H1 (cell line): ENCODE measurements around the gene ARHGAP42. TPM values are rescaled to one million over a fixed set of nuclear protein-coding genes. Genes with fewer than 3 reads are reported as not detected.

Experiments used
- CTCF ChIA-PET: fragments of 300-600 bp; sonication (Branson Sonifier 250); formaldehyde crosslinking; loops from one replicate; lab custom pipeline; 2021; ENCODE audit not compliant: partially characterized antibody; lab: Charles Lee
- POLR2A ChIA-PET: fragments of 300-600 bp; sonication (Branson Sonifier 250); formaldehyde crosslinking; loops from one replicate; lab custom pipeline; 2021; ENCODE audit warnings: inconsistent platforms; ENCODE audit not compliant: partially characterized antibody; lab: Charles Lee
- DNase-seq, 2 experiments: peaks; one replicate each; pipeline versions ENCODE4 v3.0.0 to v3.0.0-alpha.2; 2010 to 2022; ENCODE audit warnings: low spot score in 2 of 2, low read depth in 1 of 2, mixed read lengths in 1 of 2
- FAIRE-seq: peaks from 2 replicates; lab custom pipeline; 2011; peaks lifted over from hg19 to GRCh38; lab: Jason Lieb, UNC
- H2AFZ ChIP-seq: 2 replicates; pipeline ENCODE4 v1.8.1; 2012; ENCODE audit warnings: low read length, inconsistent platforms
- H2AK5ac ChIP-seq: 2 replicates; pipeline ENCODE4 v1.6.1; 2013; ENCODE audit warnings: low read depth, low read length
- H2BK120ac ChIP-seq: replicated peaks from 2 replicates; pipeline ENCODE3; 2013; ENCODE audit warnings: low read depth, low read length, inconsistent platforms
- H2BK12ac ChIP-seq: 2 replicates; pipeline ENCODE4 v1.6.1; 2013; ENCODE audit warnings: low read depth, low read length
- H2BK15ac ChIP-seq: 2 replicates; pipeline ENCODE4 v1.6.1; 2013; ENCODE audit warnings: low read length
- H2BK20ac ChIP-seq: 2 replicates; pipeline ENCODE4 v1.6.1; 2013; ENCODE audit warnings: low read length
- H2BK5ac ChIP-seq: 2 replicates; pipeline ENCODE4 v1.6.1; 2013; ENCODE audit warnings: low read depth, low read length
- H3K14ac ChIP-seq: 2 replicates; pipeline ENCODE4 v1.6.1; 2013; ENCODE audit warnings: inconsistent platforms; ENCODE audit not compliant: insufficient read length
- H3K18ac ChIP-seq: 2 replicates; pipeline ENCODE4 v1.6.1; 2013; ENCODE audit warnings: low read length; ENCODE audit errors: extremely low read depth
- H3K23ac ChIP-seq: 2 replicates; pipeline ENCODE4 v1.6.1; 2013; ENCODE audit warnings: inconsistent platforms; ENCODE audit not compliant: insufficient read length
- H3K23me2 ChIP-seq: 2 replicates; pipeline ENCODE4 v1.6.1; 2013; ENCODE audit warnings: low read depth, low read length
- H3K27ac ChIP-seq: 2 replicates; pipeline ENCODE4 v1.6.1; 2011; ENCODE audit warnings: low read depth, low read length, inconsistent platforms
- H3K27me3 ChIP-seq, 4 experiments: replicated peaks in 1 of 4; 1 replicate in 1 of 4; 2 replicates in 3 of 4; pipeline versions ENCODE4 v1.6.1 to v1.8.1; 2011 to 2013; ENCODE audit warnings: low read length in 3 of 4, mild to moderate bottlenecking in 3 of 4, inconsistent platforms in 2 of 4, mixed read lengths in 2 of 4, moderate library complexity in 1 of 4; ENCODE audit not compliant: control insufficient read depth in 3 of 4, insufficient read depth in 3 of 4; ENCODE audit errors: extremely low read depth in 1 of 4
- H3K36me3 ChIP-seq, 4 experiments: 2 replicates each; pipeline versions ENCODE4 v1.6.1 to v1.8.1; 2011 to 2013; ENCODE audit warnings: mild to moderate bottlenecking in 4 of 4, low read length in 3 of 4, moderate library complexity in 2 of 4, control low read depth in 1 of 4, inconsistent platforms in 1 of 4; ENCODE audit not compliant: insufficient read depth in 4 of 4, control insufficient read depth in 2 of 4
- H3K4ac ChIP-seq: replicated peaks from 2 replicates; pipeline ENCODE3; 2013; ENCODE audit warnings: low read length, low read depth, mixed read lengths, inconsistent platforms; ENCODE audit not compliant: insufficient read length
- H3K4me1 ChIP-seq, 4 experiments: replicated peaks in 1 of 4; 1 replicate in 1 of 4; 2 replicates in 3 of 4; pipeline versions ENCODE4 v1.6.1 to v1.8.1; 2011 to 2013; ENCODE audit warnings: low read length in 3 of 4, inconsistent platforms in 2 of 4, mixed read lengths in 1 of 4; ENCODE audit not compliant: insufficient read depth in 4 of 4, control insufficient read depth in 3 of 4
- H3K4me2 ChIP-seq, 2 experiments: 2 replicates each; pipeline versions ENCODE4 v1.6.1 to v1.8.1; 2011 to 2013; ENCODE audit warnings: low read depth in 2 of 2, low read length in 2 of 2, control low read depth in 1 of 2, inconsistent platforms in 1 of 2, mild to moderate bottlenecking in 1 of 2; ENCODE audit not compliant: insufficient read depth in 1 of 2
- H3K4me3 ChIP-seq, 4 experiments: fragments of 200-600, 300-600 bp in 1 of 4; sonication (generic), shearing (Covaris generic), sonication (Bioruptor Twin) in 1 of 4; 2 replicates each; pipeline versions ENCODE4 v1.5.1 to v1.8.1; 2011 to 2016; ENCODE audit warnings: low read length in 4 of 4, low read depth in 3 of 4, control low read depth in 2 of 4, inconsistent platforms in 2 of 4, mild to moderate bottlenecking in 2 of 4, mixed read lengths in 1 of 4, moderate library complexity in 1 of 4; ENCODE audit not compliant: insufficient read depth in 2 of 4; ENCODE audit errors: extremely low read depth in 1 of 4
- H3K56ac ChIP-seq: replicated peaks from 2 replicates; pipeline ENCODE3; 2013; ENCODE audit warnings: low read depth, mild to moderate bottlenecking, mixed read lengths, low read length, inconsistent platforms; ENCODE audit not compliant: insufficient read length
- H3K79me1 ChIP-seq: 2 replicates; pipeline ENCODE4 v1.6.1; 2013; ENCODE audit warnings: low read depth, low read length, control low read depth
- H3K79me2 ChIP-seq, 2 experiments: 2 replicates each; pipeline versions ENCODE4 v1.6.1 to v1.8.1; 2012 to 2013; ENCODE audit warnings: low read length in 2 of 2, mild to moderate bottlenecking in 2 of 2, inconsistent platforms in 1 of 2; ENCODE audit not compliant: insufficient read depth in 2 of 2, control insufficient read depth in 1 of 2
- H3K9ac ChIP-seq, 4 experiments: replicated peaks in 1 of 4; 1 replicate in 1 of 4; 2 replicates in 3 of 4; pipeline versions ENCODE4 v1.6.1 to v1.8.1; 2011 to 2013; ENCODE audit warnings: low read depth in 3 of 4, low read length in 3 of 4, control low read depth in 2 of 4, mild to moderate bottlenecking in 2 of 4, moderate library complexity in 2 of 4, inconsistent platforms in 1 of 4; ENCODE audit errors: extremely low read depth in 1 of 4
- H3K9me3 ChIP-seq, 2 experiments: 2 replicates each; pipeline versions ENCODE4 v1.6.1 to v1.8.1; 2012 to 2013; ENCODE audit warnings: mild to moderate bottlenecking in 2 of 2, moderate library complexity in 2 of 2, control low read depth in 1 of 2, inconsistent platforms in 1 of 2, low read depth in 1 of 2, low read length in 1 of 2, mixed read lengths in 1 of 2; ENCODE audit not compliant: insufficient read depth in 2 of 2
- H4K20me1 ChIP-seq, 2 experiments: replicated peaks in 1 of 2; 2 replicates each; pipeline versions ENCODE3 to v1.8.1; 2011 to 2013; ENCODE audit warnings: inconsistent platforms in 2 of 2, low read length in 2 of 2, mild to moderate bottlenecking in 1 of 2; ENCODE audit not compliant: insufficient read depth in 2 of 2, control insufficient read depth in 1 of 2
- H4K5ac ChIP-seq: 2 replicates; pipeline ENCODE4 v1.6.1; 2013; ENCODE audit warnings: low read length, low read depth, mixed read lengths, inconsistent platforms; ENCODE audit not compliant: insufficient read length
- H4K8ac ChIP-seq: 2 replicates; pipeline ENCODE4 v1.8.0; 2013; ENCODE audit warnings: mild to moderate bottlenecking, moderate library complexity, low read length, inconsistent platforms; ENCODE audit not compliant: insufficient read depth; ENCODE audit errors: extremely low read depth
- H4K91ac ChIP-seq: replicated peaks from 2 replicates; pipeline ENCODE3; 2013; ENCODE audit warnings: low read length, mixed read lengths, inconsistent platforms; ENCODE audit not compliant: insufficient read length
- ASH2L ChIP-seq: fragments of 200-600, 300-600 bp; sonication (generic); IDR thresholded peaks from one replicate; pipeline ENCODE4 v1.7.1; 2017; ENCODE audit warnings: low read length
- BACH1 ChIP-seq: IDR thresholded peaks from 2 replicates; pipeline ENCODE4 v1.6.1; 2012; ENCODE audit warnings: low read length, improper control_type of control experiment
- CHD2 ChIP-seq: IDR thresholded peaks from 2 replicates; pipeline ENCODE4 v1.6.1; 2012; ENCODE audit warnings: low read length, improper control_type of control experiment
- CREB1 ChIP-seq: IDR thresholded peaks from 2 replicates; pipeline ENCODE4 v1.6.1; 2012; ENCODE audit warnings: inconsistent platforms
- EGR1 ChIP-seq: IDR thresholded peaks from 2 replicates; pipeline ENCODE4 v1.6.1; 2011; ENCODE audit warnings: low read depth, low read length, borderline replicate concordance
- EZH2 ChIP-seq: fragments of 200-600 bp; sonication (generic); IDR thresholded peaks from 2 replicates; pipeline ENCODE4 v1.7.1; 2012; ENCODE audit warnings: low read depth, mild to moderate bottlenecking, moderate library complexity, low read length, inconsistent platforms; ENCODE audit not compliant: severe bottlenecking
- FOSL1 ChIP-seq: IDR thresholded peaks from 2 replicates; pipeline ENCODE4 v1.6.1; 2011; ENCODE audit warnings: mild to moderate bottlenecking, low read depth, low read length, moderate library complexity; ENCODE audit not compliant: insufficient read depth
- KDM5A ChIP-seq: fragments of 200-600 bp; IDR thresholded peaks from 2 replicates; pipeline ENCODE4 v1.7.1; 2012; ENCODE audit warnings: mild to moderate bottlenecking, low read length, inconsistent platforms, mixed read lengths
- NRF1 ChIP-seq: IDR thresholded peaks from 2 replicates; pipeline ENCODE4 v1.6.1; 2011; ENCODE audit warnings: mild to moderate bottlenecking, low read depth, low read length, improper control_type of control experiment
- POLR2A ChIP-seq, 2 experiments: IDR thresholded peaks; 1 replicate in 1 of 2; 2 replicates in 1 of 2; pipeline ENCODE4 v1.6.1; 2011; ENCODE audit warnings: low read depth in 2 of 2, low read length in 2 of 2, mild to moderate bottlenecking in 2 of 2; ENCODE audit errors: control extremely low read depth in 1 of 2
- RNF2 ChIP-seq: fragments of 200-900, 300-1000 bp; sonication (generic); IDR thresholded peaks from 2 replicates; pipeline ENCODE4 v1.7.1; 2016; ENCODE audit warnings: borderline replicate concordance, low read depth, mild to moderate bottlenecking, antibody characterized with exemption, low read length; ENCODE audit not compliant: poor library complexity, severe bottlenecking; ENCODE audit errors: missing control alignments
- RXRA ChIP-seq: IDR thresholded peaks from 2 replicates; pipeline ENCODE4 v1.6.1; 2011; ENCODE audit warnings: low read depth, mild to moderate bottlenecking, low read length, moderate library complexity; ENCODE audit not compliant: insufficient read depth
- SP1 ChIP-seq: IDR thresholded peaks from 2 replicates; pipeline ENCODE4 v1.6.1; 2011; ENCODE audit warnings: low read depth, low read length
- SP2 ChIP-seq: IDR thresholded peaks from 2 replicates; pipeline ENCODE4 v1.6.1; 2012; ENCODE audit warnings: mild to moderate bottlenecking, low read length, inconsistent platforms
- SRF ChIP-seq: IDR thresholded peaks from 2 replicates; pipeline ENCODE4 v1.6.1; 2011; ENCODE audit warnings: mild to moderate bottlenecking, low read depth, low read length, moderate library complexity
- WGBS, 2 experiments: shearing (Covaris generic) in 1 of 2; methylation state at CpG; one replicate each; pipeline versions ENCODE4 v1.1.6 to v1.1.7; 2013 to 2015; ENCODE audit warnings: low lambda C conversion rate in 2 of 2, mixed read lengths in 2 of 2, inconsistent platforms in 1 of 2, low coverage in 1 of 2, missing lambda C conversion rate in 1 of 2; ENCODE audit not compliant: insufficient replicate concordance in 2 of 2, insufficient coverage in 1 of 2, insufficient read length in 1 of 2; ENCODE audit errors: extremely low coverage in 1 of 2, missing lambda C conversion rate in 1 of 2; 5-methylcytosine and 5-hydroxymethylcytosine counted together
- polyA plus RNA-seq, 7 experiments: library from polyadenylated mRNA; depleted of rRNA in 3 of 7; stranded (reverse) in 5 of 7; unstranded in 2 of 7; fragments of >200 nt in 5 of 7; fragments of 200-250 nt in 2 of 7; gene quantifications; 1 replicate in 5 of 7; 2 replicates in 1 of 7; 4 replicates in 1 of 7; pipeline versions ENCODE4 v1.2.1 to v1.2.3, GENCODE V29; 2011 to 2013; ENCODE audit warnings: missing spikeins in 2 of 7, mixed read lengths in 2 of 7
- total RNA-seq: library from RNA; stranded (reverse); fragmentation: NEBNext Ultra II Directional; extraction: Animal tissue kit (Norgen Biotek cat#: 25700); gene quantifications from 2 replicates; pipeline ENCODE4 v1.2.1, GENCODE V29; 2021

Gene ARHGAP42
- total and polyA plus RNA-seq, 2 of the 8 experiments (the other 6 are each of a cell fraction or from before 2014, with no cell fraction given): 22.2 to 33.5 TPM

DNA sequence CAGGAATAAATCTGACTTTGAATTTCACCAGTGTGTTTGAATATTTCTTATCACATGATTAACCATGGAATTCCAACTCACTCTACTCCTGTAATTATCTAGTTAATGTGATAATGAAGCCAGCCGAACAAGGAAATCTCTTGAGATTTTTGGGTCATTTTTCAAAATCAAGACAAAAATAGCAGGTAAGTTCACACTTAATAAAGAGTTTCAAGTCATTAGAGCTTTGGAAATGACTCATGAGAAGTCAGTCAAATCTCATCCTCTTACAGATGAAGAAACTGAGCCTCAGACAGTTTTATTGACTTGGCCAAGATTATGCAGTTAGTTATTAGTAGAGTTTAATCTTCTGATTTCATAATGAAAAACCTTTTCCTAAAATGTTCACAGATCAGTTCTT is 148.8 kb downstream of the ARHGAP42 start:
- 89% methylated on average over 1 of the region's 1 CpG; no CpG with 5 or more reads in 1 of the 2 experiments for WGBS, 2 experiments
- H3K79me1 ChIP-seq: no peaks in the 10 kb centered on the region; the same call in 1 of the 2 replicates
- TF ChIP-seq RNF2 (no peak), EZH2 (no peak), CREB1 (no peak), KDM5A (no peak), SP1 (no peak), CHD2 (no peak), SRF (no peak), NRF1 (no peak), SP2 (no peak), ASH2L (no peak), BACH1 (no peak), POLR2A (IDR thresholded peaks at IDR 0.05; ENCODE audit: control extremely low read depth in 1 of 2, low read depth in 2 of 2, low read length in 2 of 2) (no peak), EGR1 (no peak), RXRA (no peak), FOSL1 (no peak)

More for the DNA sequence above, 148.8 kb downstream of the ARHGAP42 start:
- H3K4me2 ChIP-seq: no peak overlapping the region
- ChIA-PET POLR2A (no interaction called here), CTCF (interaction anchor here (1.1 kb wide), 1 partner anchor 15 kb away, joined by 3 read pairs; no protein-coding TSS in a partner anchor)
- H3K27me3 ChIP-seq: no peaks in the 10 kb centered on the region
- no peaks in the 10 kb centered on the region for H3K23me2 ChIP-seq
- no peak overlapping the region for H2BK120ac ChIP-seq
- peaks cover 0 to 19% of the 10 kb centered on the region in 2 experiments; a peak in 2 of 4 replicates for H3K79me2 ChIP-seq
- H4K8ac ChIP-seq: no peak overlapping the region
- no peaks in the 10 kb centered on the region for H3K36me3 ChIP-seq
- H4K91ac ChIP-seq: no peak overlapping the region
- H2AK5ac ChIP-seq: no peak overlapping the region
- H4K20me1 ChIP-seq: no peaks in the 10 kb centered on the region
- no peak overlapping the region for H3K56ac ChIP-seq
- no peak overlapping the region for H3K4ac ChIP-seq
- FAIRE-seq (no peak), DNase-seq (no peak)
- no peaks in the 10 kb centered on the region for H3K9me3 ChIP-seq
- H2AFZ ChIP-seq: no peak overlapping the region
- no peak overlapping the region for H4K5ac ChIP-seq
- no peak overlapping the region for H3K23ac ChIP-seq
- H3K27ac ChIP-seq: no peak overlapping the region
- no peak overlapping the region for H3K4me3 ChIP-seq
- no peak overlapping the region for H2BK5ac ChIP-seq
- H2BK15ac ChIP-seq: no peak overlapping the region
- H3K14ac ChIP-seq: no peak overlapping the region
- no peak overlapping the region for H3K18ac ChIP-seq
- H2BK12ac ChIP-seq: no peak overlapping the region
- no peak overlapping the region for H3K9ac ChIP-seq
- H2BK20ac ChIP-seq: no peak overlapping the region
- peaks cover 0 to 8% (median 5%) of the 10 kb centered on the region in 4 experiments; a peak in 3 of 7 replicates for H3K4me1 ChIP-seq
